Liver (tissue), 9 donors: Measurements from ENCODE around the gene SRP9. TPM values are rescaled to one million over a fixed set of nuclear protein-coding genes. Genes with fewer than 3 reads are reported as not detected.

Source experiments
- DNase-seq: peaks from one replicate; pipeline ENCODE4 v3.0.0-alpha.2; 2017; ENCODE audit warnings: low spot score
- H3K27ac ChIP-seq, 2 donors: one replicate each; pipeline ENCODE4 v1.7.0; 2013; ENCODE audit warnings: inconsistent platforms in 2 of 2, low read length in 2 of 2, control low read depth in 1 of 2, low read depth in 1 of 2, mild to moderate bottlenecking in 1 of 2
- H3K27me3 ChIP-seq, 4 donors: one replicate each; pipeline versions ENCODE4 v1.6.1 to v1.7.0; 2013; ENCODE audit warnings: low read length in 3 of 4, inconsistent platforms in 1 of 4, mild to moderate bottlenecking in 1 of 4, moderate library complexity in 1 of 4; ENCODE audit not compliant: control insufficient read depth in 4 of 4, insufficient read depth in 4 of 4
- H3K36me3 ChIP-seq, 4 donors: one replicate each; pipeline versions ENCODE4 v1.6.1 to v1.7.0; 2013; ENCODE audit warnings: low read length in 3 of 4, mild to moderate bottlenecking in 3 of 4, low read depth in 1 of 4, moderate library complexity in 1 of 4; ENCODE audit not compliant: control insufficient read depth in 4 of 4, insufficient read depth in 3 of 4
- H3K4me1 ChIP-seq, 4 donors: one replicate each; pipeline versions ENCODE4 v1.6.1 to v1.7.0; 2013; ENCODE audit warnings: low read length in 3 of 4, mild to moderate bottlenecking in 3 of 4, moderate library complexity in 1 of 4; ENCODE audit not compliant: control insufficient read depth in 4 of 4, insufficient read depth in 4 of 4
- H3K4me3 ChIP-seq, 3 donors: one replicate each; pipeline versions ENCODE4 v1.6.1 to v1.7.0; 2013; ENCODE audit warnings: low read length in 3 of 3, control low read depth in 1 of 3, low read depth in 1 of 3, mild to moderate bottlenecking in 1 of 3
- H3K9ac ChIP-seq, 2 donors: one replicate each; pipeline ENCODE4 v1.7.0; 2013; ENCODE audit warnings: low read length in 2 of 2, mild to moderate bottlenecking in 2 of 2, moderate library complexity in 2 of 2, control low read depth in 1 of 2, low read depth in 1 of 2
- H3K9me3 ChIP-seq, 4 donors: one replicate each; pipeline versions ENCODE4 v1.6.1 to v1.7.0; 2013; ENCODE audit warnings: low read length in 3 of 4; ENCODE audit not compliant: control insufficient read depth in 4 of 4
- EGR1 ChIP-seq, 2 donors: IDR thresholded peaks; 2 replicates each; pipeline ENCODE4 v1.6.1; 2016 to 2018; ENCODE audit warnings: antibody characterized with exemption in 2 of 2, low read depth in 2 of 2
- FOXA2 ChIP-seq: IDR thresholded peaks from 2 replicates; pipeline ENCODE4 v1.6.1; 2016; ENCODE audit warnings: antibody characterized with exemption
- GABPA ChIP-seq, 2 donors: IDR thresholded peaks in 1 of 2; conservative IDR thresholded peaks in 1 of 2; 2 replicates each; pipeline ENCODE4 v1.6.1; 2016; ENCODE audit warnings: antibody characterized with exemption in 2 of 2, mild to moderate bottlenecking in 1 of 2, moderate library complexity in 1 of 2
- HNF4A ChIP-seq, 2 donors: conservative IDR thresholded peaks; 2 replicates each; pipeline ENCODE4 v1.6.1; 2016; ENCODE audit warnings: antibody characterized with exemption in 2 of 2, mild to moderate bottlenecking in 2 of 2
- HNF4G ChIP-seq: IDR thresholded peaks from 2 replicates; pipeline ENCODE4 v1.6.1; 2016; ENCODE audit warnings: antibody characterized with exemption
- JUND ChIP-seq, 2 donors: IDR thresholded peaks; 2 replicates each; pipeline ENCODE4 v1.6.1; 2016; ENCODE audit warnings: antibody characterized with exemption in 2 of 2
- NR2F2 ChIP-seq: IDR thresholded peaks from 2 replicates; pipeline ENCODE4 v1.6.1; 2016; ENCODE audit warnings: antibody characterized with exemption
- RAD21 ChIP-seq, 2 donors: IDR thresholded peaks; 2 replicates each; pipeline ENCODE4 v1.6.1; 2016; ENCODE audit warnings: antibody characterized with exemption in 2 of 2, mild to moderate bottlenecking in 2 of 2
- RXRA ChIP-seq, 2 donors: IDR thresholded peaks; 2 replicates each; pipeline ENCODE4 v1.6.1; 2017 to 2018; ENCODE audit warnings: antibody characterized with exemption in 2 of 2, mild to moderate bottlenecking in 1 of 2
- SP1 ChIP-seq: IDR thresholded peaks from 2 replicates; pipeline ENCODE4 v1.6.1; 2018; ENCODE audit warnings: antibody characterized with exemption, mild to moderate bottlenecking
- TAF1 ChIP-seq: conservative IDR thresholded peaks from 2 replicates; pipeline ENCODE4 v1.6.1; 2016; ENCODE audit warnings: antibody characterized with exemption, mild to moderate bottlenecking
- YY1 ChIP-seq: IDR thresholded peaks from 2 replicates; pipeline ENCODE4 v1.6.1; 2016; ENCODE audit warnings: antibody characterized with exemption, mild to moderate bottlenecking
- ZBTB33 ChIP-seq: IDR thresholded peaks from 2 replicates; pipeline ENCODE4 v1.6.1; 2016; ENCODE audit warnings: antibody characterized with exemption
- WGBS: extraction: QIAGEN DNeasy Blood & Tissue Kit; methylation state at CpG from one replicate; pipeline ENCODE4 v1.1.7; 2013; 5-methylcytosine and 5-hydroxymethylcytosine counted together
- polyA plus RNA-seq, 2 donors: library from polyadenylated mRNA; stranded (reverse) in 1 of 2; unstranded in 1 of 2; fragments of 200-250 nt in 1 of 2; fragments of >200 nt in 1 of 2; fragmentation: Nextera tagmentation in 1 of 2; extraction: Ambion mirVana in 1 of 2; gene quantifications; one replicate each; pipeline versions ENCODE4 v1.2.1 to v1.2.3, GENCODE V29; 2013 to 2015
- total RNA-seq, 2 donors: library from RNA; depleted of rRNA; stranded (reverse); fragments of >200 nt; gene quantifications; one replicate each; pipeline ENCODE4 v1.2.3, GENCODE V29; 2014
- TF ChIP-seq, protein P1 (sequence below): IDR thresholded peaks from 2 replicates; pipeline ENCODE4 v1.6.1; 2016; ENCODE audit warnings: antibody characterized with exemption
- TF ChIP-seq, protein P2 (sequence below): fragments of 150-350 bp; IDR thresholded peaks from 2 replicates; pipeline ENCODE4 v1.5.1; 2017; ENCODE audit warnings: improper control_type of control experiment, low read depth, low read length; ENCODE audit not compliant: missing input control
- TF ChIP-seq, protein P3 (sequence below): IDR thresholded peaks from 2 replicates; pipeline ENCODE4 v1.6.1; 2016; ENCODE audit warnings: antibody characterized with exemption, mild to moderate bottlenecking
- donor health status: healthy.
- donor health status: healthy.
- donor health status: healthy.
- donor health status: healthy.
- donor health status: healthy.

The SRP9 gene
- total and polyA plus RNA-seq, 4 donors: 152 to 179 (median 154) TPM

DNA sequence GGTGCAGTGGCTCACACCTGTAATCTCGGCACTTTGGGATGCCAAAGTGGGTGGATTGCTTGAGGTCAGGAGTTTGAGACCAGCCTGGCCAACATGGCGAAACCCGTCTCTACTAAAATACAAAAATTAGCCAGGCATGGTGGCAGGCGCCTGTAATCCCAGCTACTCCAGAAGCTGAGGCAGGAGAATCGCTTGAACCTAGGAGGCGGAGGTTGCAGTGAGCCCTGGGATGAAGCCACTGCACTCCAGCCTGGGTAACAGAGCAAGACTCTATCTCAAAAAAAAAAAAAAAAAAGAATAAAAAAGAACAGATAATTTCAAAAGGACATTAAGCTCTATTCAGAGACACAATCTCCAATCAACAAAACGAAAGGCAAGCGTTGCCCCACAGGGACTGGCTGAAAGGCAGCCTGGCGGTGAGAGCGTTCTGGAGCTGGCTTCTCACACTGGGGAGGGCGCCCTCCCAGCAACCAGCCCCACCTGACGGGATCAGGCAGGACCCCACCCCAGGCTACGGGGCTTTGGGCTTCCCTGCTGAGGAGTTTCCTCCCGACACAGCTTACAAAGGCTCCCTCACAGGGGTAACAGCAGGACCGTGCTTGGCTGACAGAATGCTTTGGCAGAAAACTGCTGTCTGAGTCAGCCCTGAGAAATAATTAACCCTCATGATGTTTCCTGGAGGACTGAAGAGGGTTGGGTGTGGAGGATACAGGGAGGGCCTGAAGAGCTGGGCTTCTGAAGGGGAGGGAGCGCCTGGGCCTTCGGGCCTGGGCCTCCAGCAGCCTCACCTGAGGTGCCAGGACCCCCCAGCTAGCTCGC, 31.1 kb upstream of the SRP9 start:
- 34% methylated on average over 18 of the region's 18 CpGs for WGBS
- TF ChIP-seq SP1: peak; percentile 35
- TF ChIP-seq GABPA (IDR thresholded peaks at IDR 0.05 in 1 of 2, conservative IDR thresholded peaks at IDR 0.05 in 1 of 2): no peak
- no peak for TF ChIP-seq NR2F2
- TF ChIP-seq, protein P1, sequence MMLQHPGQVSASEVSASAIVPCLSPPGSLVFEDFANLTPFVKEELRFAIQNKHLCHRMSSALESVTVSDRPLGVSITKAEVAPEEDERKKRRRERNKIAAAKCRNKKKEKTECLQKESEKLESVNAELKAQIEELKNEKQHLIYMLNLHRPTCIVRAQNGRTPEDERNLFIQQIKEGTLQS: peak; percentile 55
- no peak for TF ChIP-seq EGR1 (IDR thresholded peaks at IDR 0.05; ENCODE audit: low read depth in 2 of 2)
- TF ChIP-seq FOXA2: no peak
- TF ChIP-seq, protein P2, sequence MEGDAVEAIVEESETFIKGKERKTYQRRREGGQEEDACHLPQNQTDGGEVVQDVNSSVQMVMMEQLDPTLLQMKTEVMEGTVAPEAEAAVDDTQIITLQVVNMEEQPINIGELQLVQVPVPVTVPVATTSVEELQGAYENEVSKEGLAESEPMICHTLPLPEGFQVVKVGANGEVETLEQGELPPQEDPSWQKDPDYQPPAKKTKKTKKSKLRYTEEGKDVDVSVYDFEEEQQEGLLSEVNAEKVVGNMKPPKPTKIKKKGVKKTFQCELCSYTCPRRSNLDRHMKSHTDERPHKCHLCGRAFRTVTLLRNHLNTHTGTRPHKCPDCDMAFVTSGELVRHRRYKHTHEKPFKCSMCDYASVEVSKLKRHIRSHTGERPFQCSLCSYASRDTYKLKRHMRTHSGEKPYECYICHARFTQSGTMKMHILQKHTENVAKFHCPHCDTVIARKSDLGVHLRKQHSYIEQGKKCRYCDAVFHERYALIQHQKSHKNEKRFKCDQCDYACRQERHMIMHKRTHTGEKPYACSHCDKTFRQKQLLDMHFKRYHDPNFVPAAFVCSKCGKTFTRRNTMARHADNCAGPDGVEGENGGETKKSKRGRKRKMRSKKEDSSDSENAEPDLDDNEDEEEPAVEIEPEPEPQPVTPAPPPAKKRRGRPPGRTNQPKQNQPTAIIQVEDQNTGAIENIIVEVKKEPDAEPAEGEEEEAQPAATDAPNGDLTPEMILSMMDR: no peak
- TF ChIP-seq RAD21 (IDR thresholded peaks at IDR 0.05): peak; percentile 41 to 50
- TF ChIP-seq JUND (IDR thresholded peaks at IDR 0.05): peak; percentile 65 to 83
- no peak for TF ChIP-seq HNF4G
- peak; percentile 79 for TF ChIP-seq YY1
- peak in 1 of 2 donors; percentile 27 for TF ChIP-seq HNF4A (conservative IDR thresholded peaks at IDR 0.05)
- no peak for TF ChIP-seq ZBTB33
- TF ChIP-seq, protein P3, sequence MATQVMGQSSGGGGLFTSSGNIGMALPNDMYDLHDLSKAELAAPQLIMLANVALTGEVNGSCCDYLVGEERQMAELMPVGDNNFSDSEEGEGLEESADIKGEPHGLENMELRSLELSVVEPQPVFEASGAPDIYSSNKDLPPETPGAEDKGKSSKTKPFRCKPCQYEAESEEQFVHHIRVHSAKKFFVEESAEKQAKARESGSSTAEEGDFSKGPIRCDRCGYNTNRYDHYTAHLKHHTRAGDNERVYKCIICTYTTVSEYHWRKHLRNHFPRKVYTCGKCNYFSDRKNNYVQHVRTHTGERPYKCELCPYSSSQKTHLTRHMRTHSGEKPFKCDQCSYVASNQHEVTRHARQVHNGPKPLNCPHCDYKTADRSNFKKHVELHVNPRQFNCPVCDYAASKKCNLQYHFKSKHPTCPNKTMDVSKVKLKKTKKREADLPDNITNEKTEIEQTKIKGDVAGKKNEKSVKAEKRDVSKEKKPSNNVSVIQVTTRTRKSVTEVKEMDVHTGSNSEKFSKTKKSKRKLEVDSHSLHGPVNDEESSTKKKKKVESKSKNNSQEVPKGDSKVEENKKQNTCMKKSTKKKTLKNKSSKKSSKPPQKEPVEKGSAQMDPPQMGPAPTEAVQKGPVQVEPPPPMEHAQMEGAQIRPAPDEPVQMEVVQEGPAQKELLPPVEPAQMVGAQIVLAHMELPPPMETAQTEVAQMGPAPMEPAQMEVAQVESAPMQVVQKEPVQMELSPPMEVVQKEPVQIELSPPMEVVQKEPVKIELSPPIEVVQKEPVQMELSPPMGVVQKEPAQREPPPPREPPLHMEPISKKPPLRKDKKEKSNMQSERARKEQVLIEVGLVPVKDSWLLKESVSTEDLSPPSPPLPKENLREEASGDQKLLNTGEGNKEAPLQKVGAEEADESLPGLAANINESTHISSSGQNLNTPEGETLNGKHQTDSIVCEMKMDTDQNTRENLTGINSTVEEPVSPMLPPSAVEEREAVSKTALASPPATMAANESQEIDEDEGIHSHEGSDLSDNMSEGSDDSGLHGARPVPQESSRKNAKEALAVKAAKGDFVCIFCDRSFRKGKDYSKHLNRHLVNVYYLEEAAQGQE: peak; percentile 64
- peak in 1 of 2 donors; percentile 47 for TF ChIP-seq RXRA (IDR thresholded peaks at IDR 0.05)
- TF ChIP-seq TAF1: peak; percentile 50
- H3K4me3 ChIP-seq: peak overlapping the region; percentile 53 to 72 (median 65)
- H3K4me1 ChIP-seq: peaks cover 0 to 2% (median under 1%) of the 10 kb centered on the region in 4 donors
- peak overlapping the region; percentile 88 to 92 for H3K9ac ChIP-seq
- H3K36me3 ChIP-seq: no peaks in the 10 kb centered on the region
- H3K27me3 ChIP-seq: no peaks in the 10 kb centered on the region
- no peak for DNase-seq
- H3K9me3 ChIP-seq: no peaks in the 10 kb centered on the region
- H3K27ac ChIP-seq: peak overlapping the region; percentile 87 to 94
